Activated T-helper 1 cell treated with Interleukin-2 at 50 U/mL for 16 hours (primary cell): ENCODE data around the gene FIGLA.

Source experiments
- DNase-seq: peaks from one replicate; pipeline ENCODE4 v3.0.0-alpha.2; 2020; ENCODE audit warnings: low read depth

The FIGLA gene

DNA sequence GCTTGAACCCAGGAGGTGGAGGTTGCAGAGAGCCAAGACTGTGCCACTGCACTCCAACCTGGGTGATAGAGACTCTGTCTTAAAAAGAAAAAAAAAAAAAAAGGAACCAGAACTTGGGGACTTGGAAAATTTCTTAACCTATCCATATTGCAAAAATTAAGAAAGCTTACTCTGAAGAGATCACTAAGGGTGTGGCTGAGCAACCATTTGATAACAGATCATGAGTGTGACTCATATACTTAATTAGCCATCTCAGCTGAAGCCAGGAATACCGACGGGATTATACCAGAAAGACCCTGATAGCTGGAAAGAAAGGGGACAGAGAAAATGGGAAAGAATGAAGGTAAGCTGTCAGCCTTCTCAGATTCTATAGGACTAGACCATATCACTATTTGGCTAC lies 15.3 kb downstream of the FIGLA start:
- no peak for DNase-seq

DNA sequence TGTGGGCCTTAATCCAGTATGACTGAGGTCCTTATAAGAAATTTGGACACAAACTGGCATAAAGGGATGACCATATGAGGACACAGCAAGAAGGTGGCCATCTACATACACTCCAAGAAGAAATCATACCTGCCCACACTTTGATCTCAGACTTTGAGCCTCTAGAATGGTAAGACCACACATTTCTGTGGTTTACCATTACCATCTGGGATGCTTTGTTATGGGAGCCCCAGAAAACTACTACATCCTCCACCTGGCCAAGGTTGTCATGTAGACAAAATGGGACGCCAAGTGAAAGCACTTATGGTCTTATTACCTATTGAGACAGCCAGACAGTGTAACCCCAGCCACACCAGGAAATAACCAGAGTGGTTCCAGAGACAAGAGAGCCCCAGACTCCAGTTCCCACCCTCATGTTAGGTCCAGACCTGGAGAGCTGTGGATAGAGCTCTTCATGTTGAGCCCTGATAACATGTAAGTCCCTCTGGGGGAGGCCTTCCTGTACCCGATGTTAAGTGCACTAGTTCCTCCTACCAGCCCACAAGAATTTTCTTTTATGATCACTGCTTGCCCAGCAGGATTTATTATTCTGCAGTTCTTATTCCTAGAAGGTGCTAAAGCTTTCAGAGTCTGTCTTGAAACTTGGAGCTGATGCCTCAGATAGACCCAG lies 17.8 kb downstream of the FIGLA start:
- no peak for DNase-seq

DNA sequence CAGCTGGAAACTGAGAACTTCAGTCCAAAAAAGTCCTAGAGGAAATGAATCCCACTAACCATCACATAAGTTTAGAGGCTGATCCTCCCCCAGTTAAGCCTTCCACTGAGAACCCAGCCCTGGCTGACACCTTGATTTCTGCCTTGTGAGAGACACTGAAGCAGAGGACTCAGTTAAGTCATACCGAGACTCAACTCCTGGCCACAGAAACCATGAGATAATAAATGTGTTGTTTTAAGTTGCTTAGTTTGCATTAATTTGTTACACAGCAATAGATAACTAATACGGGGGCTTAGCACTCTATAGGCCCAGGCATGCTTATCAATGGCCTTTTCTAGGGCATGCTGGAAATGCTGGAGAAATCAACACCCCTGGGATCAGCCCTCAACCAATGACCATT lies 19.0 kb downstream of the FIGLA start:
- no peak for DNase-seq

DNA sequence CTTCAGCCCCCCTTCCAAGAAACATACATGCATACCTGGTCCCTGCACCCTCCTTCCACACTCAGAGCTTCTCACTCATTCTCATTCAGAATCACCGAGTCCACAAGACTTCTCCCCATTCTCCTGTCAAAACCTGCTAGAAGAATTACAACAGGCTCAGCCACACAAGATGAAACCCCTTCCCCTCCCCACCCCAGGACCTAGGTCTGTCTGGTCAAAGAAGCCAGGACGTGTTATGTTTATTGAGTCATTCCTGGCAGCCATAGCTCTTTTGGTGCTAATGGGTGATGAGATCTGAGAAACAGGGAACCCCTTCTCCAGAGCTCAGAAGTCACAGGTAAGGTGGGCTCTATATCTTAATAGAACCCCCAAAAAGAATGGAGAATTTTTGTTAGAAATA lies 21.0 kb downstream of the FIGLA start:
- no peak for DNase-seq

DNA sequence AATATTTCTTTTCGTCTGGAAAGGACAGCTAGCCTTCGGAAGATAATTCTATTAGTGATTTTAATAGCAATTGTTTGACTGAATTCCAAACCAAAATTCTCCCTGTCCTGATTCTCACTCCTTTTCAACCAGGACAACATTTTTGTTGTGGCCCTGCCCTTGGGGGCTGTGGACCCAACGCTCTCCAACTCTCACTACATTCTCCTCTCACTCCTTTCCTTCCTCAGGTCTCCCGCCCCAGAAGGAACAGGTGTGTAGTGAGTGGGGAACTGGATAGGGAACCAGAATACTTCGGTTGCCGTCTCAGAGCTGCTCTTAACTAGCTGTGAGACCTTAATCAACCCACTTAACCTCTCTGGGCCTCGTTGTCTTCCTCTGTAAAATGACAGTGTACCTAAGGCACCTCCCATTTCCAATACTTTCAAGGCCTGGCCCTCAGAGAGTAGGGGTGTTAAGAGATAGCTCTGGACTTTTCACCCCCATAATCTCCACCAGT lies 21.8 kb downstream of the FIGLA start:
- DNase-seq: no peak

DNA sequence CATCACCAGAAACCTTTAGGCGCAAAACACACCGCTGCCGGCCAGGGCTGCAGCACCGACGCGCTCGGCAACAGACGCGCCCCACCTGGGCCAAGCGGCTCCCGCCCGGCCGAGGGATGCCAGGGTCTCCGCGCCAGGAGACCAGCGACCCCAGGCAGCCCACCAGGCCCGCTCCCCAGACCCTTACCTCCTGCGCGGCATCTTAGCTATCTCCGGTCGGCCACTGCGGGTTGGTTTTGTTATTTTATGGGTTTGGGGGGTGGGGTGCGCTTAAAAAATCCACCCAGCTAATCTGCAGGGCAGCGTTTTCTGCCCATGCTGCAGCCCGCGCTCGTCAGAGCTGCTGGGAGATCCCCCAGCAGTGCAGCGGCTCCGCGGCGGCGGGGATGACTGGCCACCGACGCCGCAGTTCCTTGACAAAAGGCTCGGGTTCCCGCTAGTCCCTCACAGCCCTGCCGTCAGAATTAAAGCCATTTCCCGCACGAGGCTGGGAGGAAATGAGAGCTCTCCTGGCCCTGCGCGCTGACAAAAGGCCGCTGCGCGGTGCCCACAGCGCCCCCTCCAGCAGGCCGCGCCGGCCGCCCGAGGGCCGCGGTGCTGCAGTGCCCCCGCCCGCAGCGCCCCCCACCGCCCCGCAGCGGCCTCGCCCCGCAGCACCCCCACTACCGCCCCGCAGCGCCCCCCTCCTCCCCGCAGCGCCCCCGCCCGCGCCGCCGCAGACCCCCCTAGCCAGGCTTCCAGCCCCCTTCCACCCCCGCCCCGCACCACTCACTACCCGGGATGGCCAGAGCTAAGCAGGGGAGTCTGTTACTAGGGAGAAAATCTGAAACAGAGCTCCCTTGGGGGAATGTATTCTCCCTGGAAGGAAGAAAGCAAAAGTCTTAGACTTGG lies 22.5 kb downstream of the FIGLA start, which contains the start of gene ADD2:
Gene ADD2 (minus strand): TSS at position 502 of the 891 bp plus-strand sequence. CDS start 61,792 bp downstream, outside the sequence.
- no peak for DNase-seq

DNA sequence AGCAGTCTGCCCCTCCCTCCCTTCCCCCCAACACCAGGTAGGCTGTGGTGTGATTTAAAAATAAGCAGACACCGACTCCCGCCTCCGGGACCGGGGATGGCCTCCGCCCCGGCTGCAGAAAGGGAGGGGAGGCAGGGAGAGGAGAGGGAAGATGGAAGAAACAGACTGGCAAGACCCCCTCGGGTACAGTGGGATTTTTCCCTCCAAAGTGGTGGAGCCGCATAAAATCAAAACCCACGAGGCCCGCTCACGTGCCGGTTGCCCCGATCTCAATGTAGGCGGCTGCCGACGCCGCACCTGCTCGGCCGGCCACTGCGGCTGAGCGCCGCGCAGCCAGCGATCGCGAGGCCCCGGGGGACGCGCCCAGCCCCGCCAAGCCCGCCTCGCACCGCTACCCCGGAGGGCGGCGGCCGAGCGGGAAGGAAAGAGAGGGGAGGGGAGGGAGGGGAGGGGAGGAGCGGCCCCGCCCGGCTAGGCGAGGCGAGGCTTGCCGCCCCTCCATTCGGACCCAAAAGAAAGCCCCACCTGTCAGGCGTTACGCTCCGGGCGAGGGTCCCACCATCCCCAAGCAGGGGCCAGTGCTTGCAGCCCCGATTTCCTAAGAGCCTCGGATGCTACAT lies 23.3 kb downstream of the FIGLA start:
- DNase-seq: no peak

DNA sequence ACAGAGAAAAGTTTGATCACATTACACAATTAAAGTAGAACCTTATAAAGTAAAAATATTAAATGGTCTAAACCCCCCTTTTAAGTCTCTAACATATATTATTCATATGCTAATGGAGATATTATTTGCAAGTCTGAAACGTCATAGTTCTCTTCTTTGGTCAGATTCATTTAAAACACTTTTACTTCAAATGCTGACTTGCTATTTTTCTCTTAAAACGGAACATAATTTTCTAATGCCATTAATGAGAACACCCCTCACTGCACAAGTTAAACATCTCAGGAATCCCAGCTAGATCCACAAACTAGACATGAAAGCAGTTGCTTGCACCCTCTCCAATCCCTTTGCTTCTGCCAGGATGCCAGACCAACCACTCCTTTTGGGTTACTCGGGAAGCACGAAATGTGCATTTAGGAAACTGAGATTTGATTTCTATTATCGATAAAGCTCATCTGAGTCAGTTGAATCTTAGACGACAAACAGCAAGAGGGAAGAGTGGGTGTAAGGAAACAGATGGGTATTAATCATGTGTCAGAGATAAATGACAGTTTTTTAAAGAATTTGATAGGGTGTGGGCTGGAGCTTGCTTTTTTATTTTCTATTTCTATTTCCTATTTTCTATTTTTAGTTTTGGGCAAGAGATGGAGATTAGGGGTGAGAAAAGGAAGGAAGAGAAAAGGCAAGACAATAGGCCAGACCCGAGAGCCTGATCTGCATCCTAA lies 23.9 kb downstream of the FIGLA start:
- no peak for DNase-seq

DNA sequence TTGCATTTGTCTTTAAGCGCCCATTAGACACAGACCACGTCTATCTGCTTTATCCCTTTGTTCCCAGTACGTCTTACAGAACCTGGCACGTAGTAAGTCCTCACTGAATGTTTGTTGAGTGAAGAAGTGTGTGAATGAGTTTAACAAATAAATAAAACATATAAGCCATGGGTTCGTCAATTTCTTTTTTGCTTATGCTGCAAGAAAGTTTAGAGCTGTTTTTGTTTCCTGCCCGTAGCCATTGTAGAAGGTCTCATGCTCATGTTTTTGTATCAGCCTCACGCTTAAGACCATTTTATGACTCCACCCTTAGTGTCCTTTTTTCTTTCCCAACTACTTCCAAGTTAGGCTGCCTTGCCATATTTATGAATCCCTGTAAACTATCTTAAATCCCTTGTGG lies 24.9 kb downstream of the FIGLA start:
- no peak for DNase-seq

DNA sequence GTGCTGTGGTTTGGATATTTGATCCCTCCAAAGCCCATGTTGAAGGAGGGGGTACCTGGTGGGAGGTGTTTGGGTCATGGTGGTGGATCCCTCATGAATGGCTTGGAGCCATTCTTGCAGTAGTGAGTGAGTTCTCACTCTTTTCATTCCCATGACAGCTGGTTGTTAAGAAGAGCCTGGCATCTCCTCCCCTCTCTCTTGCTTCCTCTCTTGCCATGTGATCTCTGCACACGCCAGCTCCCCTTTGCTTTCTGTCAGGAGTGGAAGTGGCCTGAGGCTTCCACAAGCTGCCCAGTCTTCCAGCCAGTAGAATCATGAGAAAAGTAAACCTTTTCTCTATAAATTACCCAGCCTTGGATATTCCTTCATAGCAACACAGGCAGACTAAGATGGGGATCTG lies 31.0 kb downstream of the FIGLA start:
- no peak for DNase-seq

DNA sequence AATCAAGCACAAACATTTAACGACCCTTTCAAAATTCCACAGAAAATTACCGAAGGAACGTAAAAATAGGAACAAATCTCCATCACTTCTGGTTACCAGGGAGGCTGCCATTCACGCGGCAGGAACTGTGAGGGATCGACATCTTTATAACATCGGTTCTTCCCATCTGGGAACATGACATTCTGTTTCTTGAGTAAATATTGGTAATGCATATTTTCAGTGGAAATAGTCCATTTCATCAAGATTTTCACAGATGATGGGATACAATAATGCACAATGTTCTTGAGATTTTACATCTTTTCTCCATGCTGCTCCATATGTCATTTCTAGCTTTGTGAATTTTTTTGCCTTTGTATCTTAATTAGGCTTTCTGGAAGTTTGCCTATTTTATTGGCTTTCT lies 32.5 kb downstream of the FIGLA start:
- DNase-seq: no peak

DNA sequence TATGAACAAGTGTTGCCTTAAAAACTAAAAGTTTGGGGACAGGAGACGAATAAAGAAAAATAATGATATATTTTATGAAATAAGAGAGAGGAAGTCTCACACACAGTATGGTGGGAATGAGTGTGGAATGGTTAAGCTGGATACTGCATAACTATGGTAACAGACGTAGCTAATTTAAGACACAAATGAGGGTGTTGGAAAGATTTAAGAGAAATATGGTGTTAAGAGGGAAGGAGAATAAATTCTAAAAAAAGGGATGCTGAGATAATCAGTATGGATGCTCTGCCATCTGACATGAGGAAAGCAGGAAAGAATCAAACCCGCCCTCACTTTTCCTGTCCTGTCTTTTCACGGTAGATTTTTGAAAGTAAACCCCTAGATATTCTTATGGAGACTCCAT lies 33.1 kb downstream of the FIGLA start:
- DNase-seq: no peak

DNA sequence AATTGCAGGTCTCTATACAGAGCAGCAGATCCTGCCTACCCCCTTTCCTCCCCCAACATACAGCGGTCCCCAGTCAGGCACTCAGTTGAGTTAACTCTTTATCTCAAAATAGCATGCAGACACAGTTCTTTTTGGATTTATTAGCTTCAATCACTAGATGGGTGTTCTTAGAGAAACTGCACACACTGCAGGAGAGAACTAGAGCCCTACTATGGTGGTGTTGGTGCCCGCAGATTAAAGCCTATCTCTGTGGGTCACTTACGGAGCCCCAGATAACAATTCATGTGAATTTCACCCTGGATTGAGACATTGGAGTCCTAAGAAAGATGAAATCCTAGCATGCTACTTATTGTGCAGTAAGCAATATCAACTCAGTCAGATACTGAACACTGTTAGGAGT lies 34.3 kb downstream of the FIGLA start:
- DNase-seq: no peak

DNA sequence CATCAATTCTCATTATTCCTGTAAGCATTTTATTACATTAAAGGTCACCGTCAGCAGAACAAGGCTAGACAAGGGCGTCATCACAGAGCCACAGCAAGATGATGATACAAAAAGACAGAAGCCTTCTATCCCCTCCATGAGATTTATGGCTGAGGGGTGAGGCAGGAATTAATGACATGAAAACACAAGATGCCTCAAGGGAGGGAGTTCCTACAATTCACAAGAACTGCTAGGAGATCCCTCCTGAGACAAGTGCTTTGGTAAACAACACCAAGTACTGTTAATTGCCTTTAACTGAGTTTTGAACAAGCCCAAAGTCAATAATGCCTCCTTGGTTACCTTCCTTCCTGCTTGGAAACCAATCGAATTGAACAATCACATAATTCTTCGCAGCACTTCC lies 36.5 kb downstream of the FIGLA start:
- DNase-seq: no peak

DNA sequence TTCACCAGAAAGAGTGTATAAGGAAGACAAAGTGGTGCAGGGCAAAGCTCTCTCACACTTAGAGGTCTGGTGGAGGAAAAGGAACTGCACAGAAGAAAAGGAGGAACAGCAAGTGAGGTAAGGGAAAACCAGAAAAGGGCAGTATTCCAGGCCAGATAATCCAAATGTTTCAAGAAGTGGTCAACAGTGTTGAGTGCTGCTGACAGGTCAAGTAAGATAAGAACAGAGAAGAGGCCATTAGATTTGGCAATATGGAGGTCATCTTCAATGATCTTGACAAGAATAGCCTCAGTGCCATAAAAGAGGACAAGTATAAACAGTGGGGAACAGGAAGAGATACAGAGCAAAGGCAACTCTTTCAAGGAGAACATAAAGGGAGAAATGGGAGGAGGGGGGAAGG lies 37.4 kb downstream of the FIGLA start:
- no peak for DNase-seq

DNA sequence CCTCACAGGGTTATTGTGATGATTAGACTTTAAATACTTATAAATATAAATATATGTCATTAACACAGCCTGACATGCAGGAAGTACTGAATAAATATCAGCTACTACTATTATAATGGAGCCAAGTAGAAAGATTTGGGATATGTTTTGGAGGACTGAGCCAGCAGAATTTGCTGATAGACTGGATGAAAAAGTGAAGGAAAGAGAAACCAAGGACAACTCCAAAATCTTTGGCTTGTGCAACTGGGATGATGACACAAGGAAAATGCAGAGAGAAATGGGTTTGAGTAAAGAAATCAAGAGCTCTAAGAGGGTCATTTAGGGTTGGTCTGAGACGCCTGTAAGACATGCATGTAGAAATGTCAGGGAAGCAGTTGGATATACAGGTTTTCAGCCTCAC lies 38.0 kb downstream of the FIGLA start:
- no peak for DNase-seq

DNA sequence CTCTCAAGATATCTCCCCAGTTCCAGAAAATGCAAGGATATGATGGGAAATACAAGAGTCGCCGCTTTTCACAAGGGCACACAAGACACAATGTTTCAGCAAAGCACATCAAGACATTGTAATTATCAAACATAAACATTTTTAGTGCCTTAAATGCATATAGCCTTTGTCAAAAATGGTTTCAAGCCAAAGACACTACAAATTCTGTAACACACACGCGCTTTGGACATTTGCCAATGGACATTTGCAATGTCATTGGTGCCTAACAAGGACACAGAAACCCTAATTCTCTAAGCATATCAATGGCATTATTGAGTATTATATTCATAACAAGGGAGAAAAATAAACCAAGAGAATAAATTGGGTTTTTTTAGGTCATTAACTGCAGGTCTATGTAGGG lies 38.6 kb downstream of the FIGLA start:
- DNase-seq: no peak

DNA sequence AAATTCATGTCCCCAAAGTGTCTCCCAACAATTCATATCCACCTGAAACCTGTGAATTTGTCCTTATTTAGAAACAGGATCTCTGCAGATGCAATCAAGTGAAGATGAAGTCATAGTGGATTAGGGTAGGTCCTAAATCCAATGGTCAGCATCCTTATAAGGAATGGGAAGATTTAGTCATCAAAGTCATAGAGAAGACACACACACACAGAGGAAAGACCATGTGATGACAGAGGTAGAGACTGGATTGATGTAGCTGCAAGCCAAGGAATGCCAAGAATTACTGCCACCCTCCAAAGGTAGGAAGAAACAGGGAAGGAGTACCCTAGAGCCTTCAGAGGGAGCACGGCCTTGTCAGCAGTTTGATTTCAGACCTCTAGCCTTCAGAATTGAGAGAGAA lies 40.1 kb downstream of the FIGLA start:
- DNase-seq: no peak

DNA sequence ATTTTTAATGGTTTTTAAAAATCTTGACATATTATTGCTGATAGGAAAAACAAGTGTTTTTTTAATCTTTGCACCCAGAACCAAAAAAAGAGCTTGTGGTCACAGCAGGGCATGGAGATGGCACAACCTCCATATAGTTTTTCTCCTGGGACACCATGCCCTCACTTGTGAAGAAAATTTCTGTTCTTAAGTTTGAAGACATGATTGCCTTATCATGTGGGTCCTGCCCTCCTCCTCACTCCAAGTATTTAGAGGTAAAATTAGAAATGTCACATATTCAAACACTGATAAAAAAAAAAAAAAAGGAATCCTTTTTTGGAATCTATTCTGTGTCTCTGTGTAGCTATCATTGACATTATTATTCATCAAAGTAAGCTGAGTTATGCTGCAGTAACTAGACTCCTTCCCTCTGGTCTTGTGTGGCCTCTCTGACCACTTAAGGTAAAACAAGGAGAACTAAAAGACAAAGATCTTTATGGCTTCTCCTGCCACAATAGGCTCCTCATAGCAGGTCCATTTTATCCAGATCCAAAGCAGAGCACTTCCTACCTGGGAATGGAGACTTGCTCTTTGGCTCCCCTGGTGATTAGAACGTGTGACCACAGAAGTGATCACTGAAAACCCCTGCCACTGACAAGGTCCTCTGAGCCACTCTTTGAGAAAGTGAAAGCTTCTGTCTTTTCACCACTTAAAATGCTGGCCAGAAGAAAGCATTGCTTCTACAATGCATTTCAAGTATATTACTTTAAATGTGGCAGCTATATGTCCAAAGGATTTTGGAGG lies 42.2 kb downstream of the FIGLA start:
- no peak for DNase-seq

DNA sequence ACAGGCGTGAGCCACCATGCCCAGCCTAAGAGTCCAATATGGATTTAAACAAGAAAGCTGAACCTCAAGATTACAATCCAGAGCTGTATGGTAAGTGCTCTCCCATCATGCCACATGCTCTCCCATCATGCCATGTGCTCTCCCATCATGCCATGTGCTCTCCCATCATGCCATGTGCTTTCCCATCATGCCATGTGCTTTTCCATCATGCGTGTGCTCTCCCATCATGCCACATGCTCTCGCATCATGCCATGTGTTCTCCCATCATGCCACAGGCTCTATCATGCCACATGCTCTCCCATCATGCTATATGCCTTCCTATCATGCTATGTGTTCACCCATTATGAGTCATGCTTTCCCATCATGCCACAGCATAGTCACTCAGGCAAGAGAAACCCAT lies 43.2 kb downstream of the FIGLA start:
- DNase-seq: no peak
